GM23338 (cell line): Measurements from ENCODE around the gene CRACDL.

Experiments used
- CREB1 ChIP-seq: fragments of 250-450 bp; sonication (Bioruptor Pico); IDR thresholded peaks from 2 replicates; pipeline ENCODE4 v1.5.0; 2020; ENCODE audit warnings: low read depth, mild to moderate bottlenecking, moderate library complexity
- CTCF ChIP-seq, 2 experiments: fragments of 200-600 bp in 1 of 2; sonication (generic) in 1 of 2; conservative IDR thresholded peaks; 2 replicates each; pipeline versions ENCODE4 v1.5.1 to v1.6.1; 2016 to 2017; ENCODE audit warnings: antibody characterized with exemption in 2 of 2, low read depth in 2 of 2, mild to moderate bottlenecking in 2 of 2, moderate library complexity in 1 of 2
- ETS1 ChIP-seq: IDR thresholded peaks from 2 replicates; pipeline ENCODE4 v1.6.1; 2016; ENCODE audit warnings: antibody characterized with exemption
- EZH2 ChIP-seq: fragments of 200-600 bp; sonication (generic); IDR thresholded peaks from one replicate; pipeline ENCODE4 v1.8.0; 2017; ENCODE audit warnings: antibody characterized with exemption, mild to moderate bottlenecking, low read depth; ENCODE audit not compliant: unreplicated experiment
- EZH2phosphoT487 ChIP-seq: fragments of 200-600 bp; sonication (generic); IDR thresholded peaks from one replicate; pipeline ENCODE4 v1.8.1; 2018; ENCODE audit warnings: antibody characterized with exemption; ENCODE audit not compliant: unreplicated experiment
- JUNB ChIP-seq: IDR thresholded peaks from one replicate; pipeline ENCODE4 v1.6.1; 2016; ENCODE audit warnings: antibody characterized with exemption; ENCODE audit not compliant: unreplicated experiment
- POLR2AphosphoS5 ChIP-seq: IDR thresholded peaks from 2 replicates; pipeline ENCODE4 v1.6.1; 2016; ENCODE audit warnings: antibody characterized with exemption, low read depth
- REST ChIP-seq: IDR thresholded peaks from one replicate; pipeline ENCODE4 v1.6.1; 2018; ENCODE audit warnings: antibody characterized with exemption; ENCODE audit not compliant: unreplicated experiment
- STAT1 ChIP-seq: IDR thresholded peaks from one replicate; pipeline ENCODE4 v1.6.1; 2016; ENCODE audit warnings: antibody characterized with exemption; ENCODE audit not compliant: unreplicated experiment
- ZNF462 ChIP-seq: fragments of 250-450 bp; sonication (Bioruptor Pico); IDR thresholded peaks from 2 replicates; pipeline ENCODE4 v1.5.0; 2020; ENCODE audit warnings: mild to moderate bottlenecking, moderate library complexity

- TF ChIP-seq CTCF (conservative IDR thresholded peaks at IDR 0.05; ENCODE audit: low read depth in 2 of 2) (no peak), POLR2AphosphoS5 (no peak), STAT1 (no peak), EZH2 (no peak), CREB1 (CRISPR knock-in tag) (no peak), EZH2phosphoT487 (no peak), REST (no peak), ETS1 (no peak), ZNF462 (CRISPR knock-in tag) (no peak), JUNB (no peak)
These were observed 23.9 kb upstream of the CRACDL start for GRCh38 chr2:98959810-98960507.
